Endodermal cell (in vitro differentiated cells): ENCODE measurements around the gene TENT5A. TPM values are rescaled to one million over a fixed set of nuclear protein-coding genes. Genes with fewer than 3 reads are reported as not detected.

Source experiments
- DNase-seq: peaks from one replicate; pipeline ENCODE4 v3.0.0-alpha.2; 2017
- H3K27ac ChIP-seq: 2 replicates; pipeline ENCODE4 v1.5.1; 2013; ENCODE audit warnings: mild to moderate bottlenecking, low read depth, low read length, moderate library complexity
- H3K27me3 ChIP-seq: 2 replicates; pipeline ENCODE4 v1.6.1; 2013; ENCODE audit warnings: mild to moderate bottlenecking, low read length, moderate library complexity; ENCODE audit not compliant: insufficient read depth, control insufficient read depth, poor library complexity, severe bottlenecking
- H3K36me3 ChIP-seq: 2 replicates; pipeline ENCODE4 v1.7.0; 2013; ENCODE audit warnings: mild to moderate bottlenecking, low read length, moderate library complexity; ENCODE audit not compliant: control insufficient read depth, insufficient read depth
- H3K4me1 ChIP-seq: one replicate; pipeline ENCODE4 v1.7.0; 2013; ENCODE audit warnings: low read length; ENCODE audit not compliant: control insufficient read depth, insufficient read depth
- H3K4me3 ChIP-seq: 2 replicates; pipeline ENCODE4 v1.5.1; 2013; ENCODE audit warnings: mild to moderate bottlenecking, low read length, moderate library complexity
- H3K9ac ChIP-seq: 2 replicates; pipeline ENCODE4 v1.6.1; 2013; ENCODE audit warnings: mild to moderate bottlenecking, low read length, moderate library complexity; ENCODE audit not compliant: poor library complexity, severe bottlenecking; ENCODE audit errors: extremely low read depth
- H3K9me3 ChIP-seq: 2 replicates; pipeline ENCODE4 v1.6.1; 2013; ENCODE audit warnings: mild to moderate bottlenecking, low read length, moderate library complexity; ENCODE audit not compliant: control insufficient read depth
- H3K27ac Mint-ChIP-seq: 2 replicates; pipeline ENCODE4 v1.8.0; 2020; ENCODE audit warnings: mixed read lengths
- H3K27me3 Mint-ChIP-seq: 2 replicates; pipeline ENCODE4 v1.8.0; 2021; ENCODE audit warnings: mild to moderate bottlenecking, mixed read lengths; ENCODE audit not compliant: insufficient read depth
- H3K36me3 Mint-ChIP-seq: 2 replicates; pipeline ENCODE4 v1.8.0; 2020; ENCODE audit warnings: low read depth, mixed read lengths
- H3K4me1 Mint-ChIP-seq: 2 replicates; pipeline ENCODE4 v1.8.0; 2020; ENCODE audit warnings: mixed read lengths
- H3K4me3 Mint-ChIP-seq: 2 replicates; pipeline ENCODE4 v1.8.0; 2020; ENCODE audit warnings: mild to moderate bottlenecking, moderate library complexity, mixed read lengths
- H3K9me3 Mint-ChIP-seq: 2 replicates; pipeline ENCODE4 v1.8.0; 2020; ENCODE audit warnings: mild to moderate bottlenecking, mixed read lengths
- CTCF ChIP-seq: fragments of 200-600 bp; sonication (generic); conservative IDR thresholded peaks from 2 replicates; pipeline ENCODE4 v1.5.0; 2021; ENCODE audit warnings: antibody characterized with exemption, mild to moderate bottlenecking
- WGBS, 2 experiments: methylation state at CpG; one replicate each; pipeline versions ENCODE4 v1.1.5 to v1.1.7; 2013; ENCODE audit warnings: missing lambda C conversion rate in 2 of 2, mixed read lengths in 1 of 2; ENCODE audit not compliant: insufficient coverage in 1 of 2, insufficient read length in 1 of 2; 5-methylcytosine and 5-hydroxymethylcytosine counted together
- total RNA-seq, 2 donors: library from RNA; stranded (reverse); fragmentation: NEBNext Ultra II Directional in 1 of 2; extraction: Animal tissue kit (Norgen Biotek cat#: 25700) in 1 of 2; gene quantifications; 2 replicates in 1 of 2; 3 replicates in 1 of 2; pipeline ENCODE4 v1.2.1, GENCODE V29; 2021

The TENT5A gene
- total RNA-seq, 2 donors from 2014 or later = 4.8 to 8.6 TPM

GRCh38 chr6:81718126-81718525, 34.4 kb downstream of the TENT5A start:
- H3K9ac ChIP-seq = no peak overlapping the region
- Mint-ChIP-seq H3K9me3 (no peaks in the 10 kb centered on the region), H3K27ac (no peak overlapping the region), H3K27me3 (no peaks in the 10 kb centered on the region), H3K36me3 (no peaks in the 10 kb centered on the region), H3K4me1 (peaks cover 8% of the 10 kb centered on the region), H3K4me3 (no peak overlapping the region)
- H3K36me3 ChIP-seq = no peaks in the 10 kb centered on the region
- no peak overlapping the region for H3K4me3 ChIP-seq
- H3K9me3 ChIP-seq = no peaks in the 10 kb centered on the region
- H3K4me1 ChIP-seq = peaks cover 2% of the 10 kb centered on the region
- no peak for DNase-seq
- no peak overlapping the region for H3K27ac ChIP-seq
- TF ChIP-seq CTCF = no peak
- WGBS, 2 experiments = 93% methylated on average over 1 of the region's 1 CpG; no CpG with 5 or more reads in 1 of the 2 experiments
- H3K27me3 ChIP-seq = no peaks in the 10 kb centered on the region

- Histone ChIP-seq H3K9ac (no peak overlapping the region), H3K36me3 (no peaks in the 10 kb centered on the region), H3K4me3 (no peak overlapping the region), H3K9me3 (peaks cover 5% of the 10 kb centered on the region), H3K27ac (no peak overlapping the region), H3K27me3 (no peaks in the 10 kb centered on the region), H3K4me1 (peaks cover 2% of the 10 kb centered on the region)
- Mint-ChIP-seq H3K36me3 (no peaks in the 10 kb centered on the region), H3K4me3 (no peak overlapping the region), H3K27ac (no peak overlapping the region), H3K27me3 (no peaks in the 10 kb centered on the region), H3K4me1 (peaks cover 8% of the 10 kb centered on the region), H3K9me3 (peaks cover 4% of the 10 kb centered on the region)
- TF ChIP-seq CTCF = no peak
- DNase-seq = no peak
- WGBS, 2 experiments = 82 to 87% methylated on average over 2 to 3 of the region's 3 CpGs
Observed at GRCh38 chr6:81714684-81715083, 37.8 kb downstream of the TENT5A start.

- Mint-ChIP-seq H3K4me1 (peaks cover 10% of the 10 kb centered on the region), H3K9me3 (peaks cover 4% of the 10 kb centered on the region), H3K4me3 (no peak overlapping the region), H3K27me3 (no peaks in the 10 kb centered on the region), H3K27ac (no peak overlapping the region), H3K36me3 (no peaks in the 10 kb centered on the region)
- no peak overlapping the region for H3K27ac ChIP-seq
- peaks cover under 1% of the 10 kb centered on the region for H3K4me1 ChIP-seq
- H3K36me3 ChIP-seq = no peaks in the 10 kb centered on the region
- no peaks in the 10 kb centered on the region for H3K27me3 ChIP-seq
- H3K9me3 ChIP-seq = peaks cover 5% of the 10 kb centered on the region
- DNase-seq = no peak
- no peak overlapping the region for H3K9ac ChIP-seq
- no peak for TF ChIP-seq CTCF
- 96% methylated on average over 1 of the region's 1 CpG; no CpG with 5 or more reads in 1 of the 2 experiments for WGBS, 2 experiments
- H3K4me3 ChIP-seq = no peak overlapping the region
Observed at GRCh38 chr6:81713205-81713604, 39.3 kb downstream of the TENT5A start.
